SHP77 (cell line): Measurements from ENCODE around the gene CDKN2A.

Experiments used
- DNase-seq, 2 experiments: peaks; one replicate each; lab custom pipeline; 2025; lab: John Stamatoyannopoulos, UW

The CDKN2A gene

GRCh38 chr9:22005702-22006606 lies 11.8 kb upstream of the CDKN2A start:
- no peak for DNase-seq

DNA sequence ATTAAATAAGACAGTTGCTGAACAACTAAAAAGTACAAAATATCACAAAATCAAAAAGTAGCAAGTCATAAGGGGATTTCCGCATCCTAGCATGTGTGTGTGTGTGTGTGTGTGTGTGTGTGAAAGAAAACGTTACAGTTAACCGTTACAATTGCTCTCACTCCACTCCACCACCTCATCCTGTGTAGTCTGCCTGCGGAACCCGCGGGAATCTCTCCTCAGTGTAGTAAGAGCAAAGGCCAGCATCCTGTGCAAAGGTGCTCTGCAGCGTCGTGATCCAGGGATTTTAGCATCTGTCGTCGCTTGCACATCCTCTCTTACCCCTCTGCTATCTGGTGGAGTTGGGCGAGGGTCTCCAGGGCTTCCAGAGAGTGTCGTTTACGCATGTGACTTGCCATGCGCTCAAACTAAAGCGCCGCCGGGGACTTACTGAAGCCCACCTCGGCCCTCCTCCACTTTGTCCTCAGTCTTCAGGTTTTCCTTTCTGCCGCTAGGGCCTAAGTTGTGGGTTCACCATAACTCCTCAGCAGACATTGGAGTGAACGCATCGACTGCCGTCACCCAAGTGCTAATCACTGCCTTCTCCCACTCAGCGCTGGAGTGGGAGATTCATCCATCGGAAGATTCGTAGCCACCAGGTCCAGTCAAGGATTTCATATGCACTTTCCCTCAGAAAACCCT lies 11.0 kb upstream of the CDKN2A start:
- no peak for DNase-seq

DNA sequence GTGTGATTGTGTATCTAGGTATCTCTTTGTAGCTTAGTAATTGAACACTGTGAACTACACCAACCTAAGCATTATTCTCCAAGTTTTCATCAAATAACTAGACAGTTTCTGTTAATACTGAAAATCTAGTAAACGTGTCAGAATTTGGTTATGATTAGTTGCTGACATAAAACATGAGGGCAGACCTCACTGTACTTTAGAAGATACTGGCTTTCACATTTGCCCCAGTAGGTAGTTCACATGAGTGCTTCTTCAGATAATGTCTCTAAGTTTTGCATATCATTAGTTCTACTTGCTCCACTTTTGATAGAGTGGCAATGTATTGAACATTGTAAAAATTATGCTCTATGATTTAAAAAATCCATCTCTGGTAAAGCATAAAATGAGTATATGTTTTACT lies 7.8 kb upstream of the CDKN2A start:
- DNase-seq, result no peak

DNA sequence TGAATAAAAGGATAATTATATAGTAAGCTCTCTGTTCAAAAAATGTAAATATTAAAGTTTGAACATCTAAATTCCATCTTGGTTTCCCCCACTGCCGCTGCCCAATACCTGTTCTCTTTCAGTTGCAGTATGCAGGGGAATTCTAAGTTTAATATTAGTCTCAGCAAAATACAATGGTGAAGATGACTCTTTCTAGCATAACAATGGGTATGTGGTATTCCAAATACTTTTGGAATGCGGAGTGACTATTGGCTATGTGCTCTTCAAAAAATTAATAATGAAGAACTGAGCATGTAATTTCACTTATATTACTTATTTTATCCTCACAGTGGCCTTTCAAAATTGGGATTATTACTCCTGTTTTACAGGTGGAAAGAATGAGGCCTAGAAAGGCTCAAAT lies 3.8 kb upstream of the CDKN2A start:
- no peak for DNase-seq

GRCh38 chr9:21997480-21997879 lies 3.3 kb upstream of the CDKN2A start:
- DNase-seq, result no peak

GRCh38 chr9:21996858-21997257 lies 2.7 kb upstream of the CDKN2A start:
- DNase-seq, result no peak

DNA sequence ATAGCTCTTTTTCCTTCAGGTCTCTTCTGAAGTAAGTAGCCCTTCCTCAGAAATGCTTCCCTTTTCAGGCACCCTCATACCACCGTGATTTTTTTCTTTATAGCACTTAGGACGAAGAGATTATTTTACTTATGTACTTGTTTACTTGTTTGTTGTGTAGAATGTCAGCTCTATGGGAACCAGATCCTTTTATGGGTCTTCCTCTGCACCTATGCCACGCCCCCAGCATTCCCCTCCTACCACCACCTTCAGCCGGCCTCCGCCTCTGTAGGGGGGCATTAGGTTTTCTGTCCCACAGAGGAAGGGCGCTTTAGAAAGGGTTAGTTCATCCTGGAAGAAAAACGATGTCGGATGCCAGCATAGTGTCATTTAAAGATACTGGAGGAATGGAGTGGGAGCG lies 2.2 kb upstream of the CDKN2A start:
- peak in 1 of 2 experiments; percentile 2 for DNase-seq

- peak; percentile 13 to 18 for DNase-seq
These were observed 1.6 kb upstream of the CDKN2A start for GRCh38 chr9:21995666-21996398.

DNA sequence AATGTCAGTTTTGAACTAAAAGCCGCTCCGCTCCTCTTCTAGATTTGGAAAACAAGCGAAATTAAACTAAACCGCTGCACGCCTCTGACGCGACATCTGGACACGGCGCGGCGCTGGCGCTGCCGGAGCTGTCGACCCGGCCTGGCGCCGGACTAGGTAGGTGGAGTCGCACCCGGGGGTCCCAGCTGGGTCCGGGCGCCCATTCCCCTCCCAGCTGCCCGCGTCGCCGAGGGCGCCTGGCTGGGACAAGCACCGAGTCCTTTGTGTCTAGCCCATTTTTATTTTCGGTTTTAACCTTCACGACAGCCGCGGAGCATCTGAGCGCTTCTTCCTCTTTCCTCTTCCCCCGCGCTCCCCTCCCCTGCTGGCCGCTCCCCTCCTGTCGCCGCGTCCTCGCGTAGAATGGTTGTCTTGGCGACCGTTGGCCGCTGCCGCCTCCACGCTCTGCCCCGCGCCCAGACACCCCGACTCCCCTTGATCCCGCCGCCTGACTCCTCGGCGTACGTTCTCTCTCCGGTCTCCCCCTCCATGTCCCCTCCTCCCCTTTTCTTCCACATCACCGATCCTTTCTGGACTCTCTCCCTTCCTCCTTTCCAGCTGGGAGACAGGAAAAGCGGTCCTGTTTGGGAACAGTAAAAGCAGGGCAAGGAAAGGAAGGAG lies 944 bp upstream of the CDKN2A start:
- DNase-seq, result peak in 1 of 2 experiments; percentile 44

DNA sequence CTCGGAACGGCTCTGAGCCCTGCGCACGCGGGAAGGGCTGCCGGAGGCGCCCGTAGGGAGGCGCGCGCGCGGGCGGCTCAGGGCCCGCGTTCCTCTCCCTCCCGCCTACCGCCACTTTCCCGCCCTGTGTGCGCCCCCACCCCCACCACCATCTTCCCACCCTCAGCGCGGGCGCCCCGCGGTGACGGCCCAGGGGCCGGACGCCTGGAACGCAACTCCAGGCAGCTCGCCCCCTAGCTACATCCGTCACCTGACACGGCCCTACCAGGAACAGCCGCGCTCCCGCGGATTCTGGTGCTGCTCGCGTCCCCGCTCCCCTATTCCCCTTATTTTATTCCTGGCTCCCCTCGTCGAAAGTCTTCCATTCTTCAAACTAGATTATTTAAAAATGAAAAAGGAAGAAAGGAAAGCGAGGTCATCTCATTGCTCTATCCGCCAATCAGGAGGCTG lies 389 bp upstream of the CDKN2A start, which contains the start of gene CDKN2B-AS1:
TSS of gene CDKN2B-AS1 (plus strand) at position 236 of the 450 bp plus-strand sequence.
- peak; percentile 69 to 81 for DNase-seq

DNA sequence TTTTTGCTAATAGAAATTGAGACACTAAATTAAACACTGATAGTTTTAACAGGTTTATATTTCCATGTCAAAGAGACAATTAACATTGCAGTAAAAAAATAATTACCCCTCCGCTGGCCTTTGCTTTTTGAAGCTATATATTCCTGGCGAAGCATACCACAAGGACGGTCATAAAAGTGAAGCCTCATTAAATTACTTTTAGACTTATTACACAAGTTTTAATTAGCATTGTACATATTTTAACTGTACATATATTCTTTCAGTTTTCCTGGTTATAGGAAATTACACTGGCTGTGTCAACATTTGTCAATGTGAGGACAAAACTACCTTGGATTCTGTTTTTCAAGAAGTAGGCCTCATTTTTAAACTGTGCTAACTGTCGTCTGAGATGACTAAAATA lies 1.2 kb downstream of the CDKN2A start:
- no peak for DNase-seq

- DNase-seq, result peak in 1 of 2 experiments; percentile 6
These were observed 2.9 kb downstream of the CDKN2A start for GRCh38 chr9:21991072-21991959.

DNA sequence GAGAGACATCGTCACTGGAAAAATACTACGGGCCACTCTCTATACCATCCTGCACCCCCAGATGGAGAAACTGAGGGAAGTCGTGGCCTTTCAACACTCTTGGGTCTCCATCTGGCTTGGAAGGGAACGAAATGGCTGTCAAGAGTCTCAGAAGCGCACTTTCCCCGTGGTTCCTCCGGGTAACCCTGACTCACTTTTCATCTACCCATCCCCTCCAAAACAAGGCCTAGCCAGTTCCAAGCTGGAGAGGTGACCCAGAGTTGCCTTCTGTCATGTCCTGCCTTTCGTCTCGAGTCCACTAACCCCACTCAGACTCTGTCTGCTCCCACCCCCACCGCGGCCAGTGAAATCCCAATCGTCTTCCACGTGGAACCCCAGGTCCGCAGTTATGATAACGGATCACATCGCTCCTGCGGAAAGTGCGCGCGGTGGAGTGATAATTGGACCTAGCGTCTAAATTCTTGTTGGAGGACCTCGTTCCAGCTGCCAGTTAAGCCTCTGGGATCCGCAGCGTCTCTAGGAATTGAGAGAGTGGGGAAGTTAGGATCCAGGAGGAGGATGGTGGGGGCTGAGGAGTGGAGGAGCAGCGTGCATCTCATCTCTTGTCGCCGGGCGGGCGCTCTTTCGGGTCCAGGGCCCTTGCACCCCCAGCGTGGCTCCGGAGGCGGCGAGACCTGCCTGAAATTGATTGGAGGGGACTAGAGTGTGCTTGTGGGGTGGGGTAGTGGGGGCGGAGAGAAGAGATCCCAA lies 4.6 kb downstream of the CDKN2A start:
- DNase-seq, result no peak

GRCh38 chr9:21988056-21988990 lies 5.9 kb downstream of the CDKN2A start:
- DNase-seq, result peak in 1 of 2 experiments; percentile 4

- no peak for DNase-seq
These were observed 8.1 kb downstream of the CDKN2A start for GRCh38 chr9:21985964-21986667.

DNA sequence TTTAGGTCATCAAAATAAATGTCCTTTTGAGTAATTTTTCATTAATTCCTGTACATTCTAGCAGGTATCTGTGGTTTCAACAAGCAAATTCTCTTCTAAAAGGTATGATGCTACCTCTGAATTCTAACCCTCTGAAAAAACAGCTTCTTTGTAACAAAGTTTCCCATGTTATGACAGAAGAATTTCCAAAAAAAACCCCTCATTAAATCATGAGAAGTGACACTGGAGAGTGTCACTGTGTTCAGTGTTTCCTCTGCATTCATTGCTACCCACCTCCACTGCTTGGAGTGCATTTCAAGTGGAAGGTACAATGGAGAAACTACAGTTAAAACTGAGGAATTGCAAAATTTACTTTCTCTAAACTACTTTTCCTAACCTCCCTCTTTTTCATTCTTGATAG lies 10.1 kb downstream of the CDKN2A start:
- DNase-seq, result no peak

GRCh38 chr9:21983561-21983935 lies 10.6 kb downstream of the CDKN2A start:
- no peak for DNase-seq

DNA sequence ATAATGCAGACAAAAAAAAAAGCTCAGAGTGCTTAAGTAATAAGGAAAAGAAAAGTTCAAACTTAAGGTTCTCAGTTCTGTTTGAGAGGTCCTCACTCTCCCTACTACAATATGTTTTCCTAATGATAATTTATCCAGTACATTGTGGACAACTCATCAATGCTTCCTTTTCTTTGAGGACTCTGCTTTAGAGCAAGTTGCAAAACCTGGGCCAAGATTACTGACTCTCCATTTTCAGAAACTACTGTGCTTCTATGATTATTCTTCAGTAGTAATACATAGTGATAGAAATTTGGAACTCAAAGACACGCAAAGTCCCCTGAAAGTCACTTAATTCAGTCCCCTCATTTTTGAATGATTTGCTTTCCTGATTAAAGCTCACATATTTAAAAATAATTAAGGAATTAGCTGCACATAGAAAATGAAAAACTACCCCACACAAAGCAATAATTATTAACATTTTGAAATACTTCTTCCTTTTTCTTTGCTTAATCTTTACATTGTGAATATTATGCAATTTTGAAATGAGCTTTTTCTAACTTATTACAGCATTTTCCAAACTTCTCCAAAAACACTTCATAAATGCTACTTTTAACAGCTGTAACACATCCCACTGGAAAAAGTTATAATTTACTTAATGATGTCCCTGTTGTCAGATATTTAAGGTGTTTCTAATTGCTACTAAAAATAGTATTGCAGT lies 11.2 kb downstream of the CDKN2A start:
- DNase-seq, result no peak
